SK-N-SH (cell line): ENCODE data around the gene MRPL14. TPM values are rescaled to one million over a fixed set of nuclear protein-coding genes. Genes with fewer than 3 reads are reported as not detected.

Experiments used
- CTCF ChIA-PET: fragments of 300-600, 350-600 bp; formaldehyde crosslinking; extraction: SDS; loops from one replicate; lab custom pipeline; 2021; lab: Yijun Ruan, JAX
- POLR2A ChIA-PET: fragments of 350-600 bp; sonication (Branson Sonifier 250); formaldehyde crosslinking; extraction: SDS; loops from one replicate; lab custom pipeline; 2020; ENCODE audit warnings: antibody characterized with exemption, inconsistent platforms; lab: Yijun Ruan, JAX
- DNase-seq: peaks from one replicate; pipeline ENCODE4 v3.0.0; 2012
- H2AFZ ChIP-seq: fragments of 200-600 bp; sonication (generic); 2 replicates; pipeline ENCODE4 v1.8.1; 2016; ENCODE audit warnings: antibody characterized with exemption, mild to moderate bottlenecking, low read depth
- H3F3A ChIP-seq: fragments of 200-600 bp; sonication (generic); replicated peaks from 2 replicates; pipeline ENCODE3; 2016; ENCODE audit warnings: antibody characterized with exemption, mild to moderate bottlenecking; ENCODE audit not compliant: insufficient read depth
- H3K27ac ChIP-seq, 2 experiments: fragments of 200-500 bp in 1 of 2; fragments of 200-600 bp in 1 of 2; sonication (Bioruptor generic) in 1 of 2; sonication (generic), shearing (Covaris generic) in 1 of 2; 2 replicates each; pipeline versions ENCODE4 v1.5.1 to v1.6.1; 2014 to 2016; ENCODE audit warnings: low read depth in 2 of 2, inconsistent platforms in 1 of 2, low read length in 1 of 2, mild to moderate bottlenecking in 1 of 2, mixed read lengths in 1 of 2
- H3K27me3 ChIP-seq: fragments of 200-600 bp; sonication (generic), shearing (Covaris generic); 2 replicates; pipeline ENCODE4 v1.6.1; 2016; ENCODE audit warnings: mixed run types; ENCODE audit not compliant: insufficient read depth
- H3K36me3 ChIP-seq, 2 experiments: fragments of 200-500 bp in 1 of 2; fragments of 200-600 bp in 1 of 2; sonication (Bioruptor generic) in 1 of 2; sonication (generic) in 1 of 2; replicated peaks in 1 of 2; 2 replicates each; pipeline versions ENCODE3 to v1.5.1; 2014 to 2016; ENCODE audit warnings: low read length in 1 of 2, mild to moderate bottlenecking in 1 of 2; ENCODE audit not compliant: insufficient read depth in 2 of 2, control insufficient read depth in 1 of 2
- H3K4me1 ChIP-seq, 2 experiments: fragments of 200-500 bp in 1 of 2; fragments of 200-600 bp in 1 of 2; sonication (Bioruptor generic) in 1 of 2; sonication (generic), shearing (Covaris generic) in 1 of 2; 2 replicates each; pipeline versions ENCODE4 v1.5.1 to v1.6.1; 2014 to 2016; ENCODE audit warnings: low read depth in 1 of 2, low read length in 1 of 2, mixed run types in 1 of 2; ENCODE audit not compliant: insufficient read depth in 2 of 2, control insufficient read depth in 1 of 2
- H3K4me2 ChIP-seq: fragments of 200-600 bp; sonication (generic), shearing (Covaris generic); 2 replicates; pipeline ENCODE4 v1.6.1; 2017; ENCODE audit warnings: mixed run types
- H3K4me3 ChIP-seq, 2 experiments: fragments of 200-500 bp in 1 of 2; fragments of 200-600 bp in 1 of 2; sonication (Bioruptor generic) in 1 of 2; sonication (generic), shearing (Covaris generic) in 1 of 2; 2 replicates each; pipeline versions ENCODE4 v1.5.1 to v1.8.1; 2014 to 2016; ENCODE audit warnings: low read depth in 2 of 2, inconsistent platforms in 1 of 2, low read length in 1 of 2, mild to moderate bottlenecking in 1 of 2, mixed read lengths in 1 of 2, moderate library complexity in 1 of 2
- H3K79me2 ChIP-seq: fragments of 200-600 bp; sonication (generic); 2 replicates; pipeline ENCODE4 v1.8.1; 2017; ENCODE audit warnings: mild to moderate bottlenecking; ENCODE audit not compliant: insufficient read depth
- H3K9ac ChIP-seq: fragments of 200-600 bp; sonication (generic); 2 replicates; pipeline ENCODE4 v1.6.1; 2017; ENCODE audit warnings: mixed run types
- H3K9me2 ChIP-seq: fragments of 200-600 bp; sonication (generic); 2 replicates; pipeline ENCODE4 v1.6.1; 2017; ENCODE audit warnings: mixed run types
- H3K9me3 ChIP-seq: fragments of 200-600 bp; sonication (generic); 2 replicates; pipeline ENCODE4 v1.6.1; 2017; ENCODE audit warnings: mixed run types, mild to moderate bottlenecking, moderate library complexity
- H4K20me1 ChIP-seq: fragments of 200-600 bp; sonication (generic); 2 replicates; pipeline ENCODE4 v1.6.1; 2017; ENCODE audit warnings: mild to moderate bottlenecking, mixed run types; ENCODE audit not compliant: insufficient read depth
- CHD2 ChIP-seq: fragments of 150-350 bp; IDR thresholded peaks from 2 replicates; pipeline ENCODE4 v1.6.1; 2018; ENCODE audit warnings: low read length; ENCODE audit not compliant: partially characterized antibody
- CTCF ChIP-seq: fragments of 200-600 bp; sonication (generic); IDR thresholded peaks from 2 replicates; pipeline ENCODE4 v1.6.1; 2017; ENCODE audit warnings: antibody characterized with exemption, mild to moderate bottlenecking, moderate library complexity
- ELF1 ChIP-seq: IDR thresholded peaks from 2 replicates; pipeline ENCODE4 v1.4.0; 2012
- EP300 ChIP-seq, 2 experiments: IDR thresholded peaks; 2 replicates each; pipeline versions ENCODE4 v1.4.0 to v1.6.1; 2012; ENCODE audit warnings: borderline replicate concordance in 1 of 2, low read depth in 1 of 2, low read length in 1 of 2
- FOXJ3 ChIP-seq: sonication (generic); formaldehyde crosslinking; IDR thresholded peaks from 2 replicates; pipeline ENCODE4 v1.5.1; 2020; ENCODE audit warnings: mild to moderate bottlenecking, missing genetic modification reagents
- GABPA ChIP-seq: IDR thresholded peaks from 2 replicates; pipeline ENCODE4 v1.4.0; 2012; ENCODE audit warnings: low read depth, mild to moderate bottlenecking
- GATA2 ChIP-seq: sonication (generic); formaldehyde crosslinking; IDR thresholded peaks from 2 replicates; pipeline ENCODE4 v1.5.0; 2020; ENCODE audit warnings: mild to moderate bottlenecking, missing genetic modification reagents
- MAX ChIP-seq: IDR thresholded peaks from 2 replicates; pipeline ENCODE4 v1.4.0; 2012; ENCODE audit warnings: low read depth
- MEF2A ChIP-seq: IDR thresholded peaks from 2 replicates; pipeline ENCODE4 v1.4.0; 2012; ENCODE audit warnings: low read depth, borderline replicate concordance
- NRF1 ChIP-seq: IDR thresholded peaks from 2 replicates; pipeline ENCODE4 v1.6.1; 2012; ENCODE audit warnings: low read depth, mild to moderate bottlenecking, low read length
- PBX3 ChIP-seq: IDR thresholded peaks from 2 replicates; pipeline ENCODE4; 2012
- RAD21 ChIP-seq: IDR thresholded peaks from 2 replicates; pipeline ENCODE4 v1.6.1; 2012; ENCODE audit warnings: mild to moderate bottlenecking, low read length
- RFX5 ChIP-seq: IDR thresholded peaks from 2 replicates; pipeline ENCODE4 v1.6.1; 2012; ENCODE audit warnings: mild to moderate bottlenecking, improper control_type of control experiment, low read length
- RXRA ChIP-seq: IDR thresholded peaks from 2 replicates; pipeline ENCODE4 v1.4.0; 2012; ENCODE audit warnings: low read depth, mild to moderate bottlenecking, borderline replicate concordance
- SIN3A ChIP-seq: IDR thresholded peaks from 2 replicates; pipeline ENCODE4 v1.6.1; 2012; ENCODE audit warnings: low read depth, mild to moderate bottlenecking, low read length, moderate library complexity, borderline replicate concordance
- SMC3 ChIP-seq: IDR thresholded peaks from 2 replicates; pipeline ENCODE4 v1.6.1; 2012; ENCODE audit warnings: low read depth, low read length, improper control_type of control experiment
- TAF1 ChIP-seq: IDR thresholded peaks from 2 replicates; pipeline ENCODE4 v1.6.1; 2012; ENCODE audit warnings: low read depth, mild to moderate bottlenecking, low read length, moderate library complexity, borderline replicate concordance
- TCF12 ChIP-seq: IDR thresholded peaks from 2 replicates; pipeline ENCODE4 v1.4.0; 2012
- TEAD4 ChIP-seq: IDR thresholded peaks from 2 replicates; pipeline ENCODE4 v1.4.0; 2012; ENCODE audit warnings: mild to moderate bottlenecking, borderline replicate concordance; ENCODE audit not compliant: insufficient read depth
- USF1 ChIP-seq: IDR thresholded peaks from 2 replicates; pipeline ENCODE4 v1.4.0; 2012; ENCODE audit warnings: low read depth, borderline replicate concordance
- USF2 ChIP-seq: fragments of 150-350 bp; IDR thresholded peaks from 2 replicates; pipeline ENCODE4 v1.6.1; 2017; ENCODE audit warnings: antibody characterized with exemption, low read length, low read depth, borderline replicate concordance
- YY1 ChIP-seq: IDR thresholded peaks from 2 replicates; pipeline ENCODE4 v1.4.0; 2012; ENCODE audit warnings: low read depth, mild to moderate bottlenecking
- ZBTB33 ChIP-seq: IDR thresholded peaks from 2 replicates; pipeline ENCODE4 v1.4.0; 2012; ENCODE audit warnings: low read depth, borderline replicate concordance
- WGBS: methylation state at CpG from one replicate; pipeline ENCODE4 v1.1.6; 2017; ENCODE audit warnings: low lambda C conversion rate; 5-methylcytosine and 5-hydroxymethylcytosine counted together
- polyA plus RNA-seq, 3 experiments: library from polyadenylated mRNA; depleted of rRNA; stranded (reverse); fragments of >200 nt; gene quantifications; 2 replicates each; pipeline ENCODE4 v1.2.3, GENCODE V29; 2012

Gene MRPL14
- polyA plus RNA-seq, 1 of the 3 experiments (the other 2 are of a cell fraction) = 97.0 TPM

GRCh38 chr6:44116641-44117382, 10.4 kb downstream of the MRPL14 start (continued):
- TF ChIP-seq RXRA (peak; percentile 12; the same call in 1 of the 2 replicates), EP300 (IDR thresholded peaks at IDR 0.05; ENCODE audit: borderline replicate concordance in 1 of 2, low read depth in 1 of 2, low read length in 1 of 2) (no peak), GATA2 (CRISPR knock-in tag) (no peak), FOXJ3 (CRISPR knock-in tag) (no peak), USF2 (no peak), MAX (0 out of 2 replicates have a peak, but pooled peaks have one; percentile 21)

- peak overlapping the region; percentile 46; the same call in 1 of the 2 replicates for H3K9ac ChIP-seq
- peaks cover 21 to 31% of the 10 kb centered on the region in 2 experiments for H3K36me3 ChIP-seq
- peak; percentile 74; the same call in 1 of the 2 replicates for TF ChIP-seq TCF12
- no peak for TF ChIP-seq ELF1
- no peak for TF ChIP-seq TEAD4
- no peak for TF ChIP-seq RAD21
- peak; percentile 23; the same call in 1 of the 2 replicates for TF ChIP-seq PBX3
- no peak for TF ChIP-seq CHD2
- TF ChIP-seq SMC3 = no peak
- no peak for TF ChIP-seq MEF2A
- TF ChIP-seq RFX5 = no peak
- no peak for TF ChIP-seq CTCF
- TF ChIP-seq ZBTB33 = no peak
- no peak for TF ChIP-seq SIN3A
- TF ChIP-seq NRF1 = no peak
- no peak for TF ChIP-seq FOXJ3 (CRISPR knock-in tag)
- TF ChIP-seq TAF1 = no peak
- no peak for TF ChIP-seq USF1
- peak; percentile 36; the same call in 1 of the 2 replicates for TF ChIP-seq MAX
- TF ChIP-seq YY1 = no peak
- no peak for TF ChIP-seq GABPA
Observed at GRCh38 chr6:44115866-44116265, 11.4 kb downstream of the MRPL14 start.

More at GRCh38 chr6:44115866-44116265, 11.4 kb downstream of the MRPL14 start:
- CTCF ChIA-PET = interaction anchor here (1.3 to 12.1 kb wide), 2 partner anchors 9 to 15 kb away, joined by 4 to 103 read pairs; no protein-coding TSS in a partner anchor
- Histone ChIP-seq H3K4me3 (0 out of 4 replicates have a peak overlapping the region, but pooled peaks of 1 of the 2 experiments have one; percentile 4), H2AFZ (no peak overlapping the region), H3K27me3 (no peaks in the 10 kb centered on the region), H3K79me2 (peaks cover 79% of the 10 kb centered on the region), H3F3A (peaks cover 7% of the 10 kb centered on the region), H3K4me2 (peak overlapping the region; percentile 66), H3K27ac (peak overlapping the region; percentile 61 to 77; a peak in 3 of 4 replicates), H4K20me1 (peaks cover 18% of the 10 kb centered on the region), H3K9me3 (no peaks in the 10 kb centered on the region), H3K4me1 (peaks cover 20 to 25% of the 10 kb centered on the region in 2 experiments; a peak in 2 of 4 replicates), H3K9me2 (no peaks in the 10 kb centered on the region)
- DNase-seq = no peak
- 38% methylated on average over 5 of the region's 5 CpGs for WGBS
- POLR2A ChIA-PET = no interaction called here
